ENCODE results near the gene SLC22A4. TPM values are rescaled to one million over a fixed set of nuclear protein-coding genes. Genes with fewer than 3 reads are reported as not detected.

SLC22A4 gene
- total RNA-seq, 1 donor from 2014 or later, result 0.06 TPM

- DNase-seq (ENCODE audit: low spot score), result no peak
- peak overlapping the region; percentile 35 for H3K4me3 Mint-ChIP-seq
- H3K4me1 Mint-ChIP-seq, result peaks cover 10% of the 10 kb centered on the region
Measured at GRCh38 chr5:132291026-132291425, 3.2 kb upstream of the SLC22A4 start.

GRCh38 chr5:132293066-132293991 lies 865 bp upstream of the SLC22A4 start:
- Mint-ChIP-seq H3K36me3 (no peaks in the 10 kb centered on the region), H3K27me3 (ENCODE audit: insufficient read depth, low read depth) (peaks cover 10% of the 10 kb centered on the region), H3K4me1 (peaks cover 10% of the 10 kb centered on the region), H3K27ac (peak overlapping the region; percentile 97), H3K4me3 (peak overlapping the region; percentile 86), H3K9me3 (no peaks in the 10 kb centered on the region)
- Histone ChIP-seq H3K27me3 (peaks cover 34% of the 10 kb centered on the region), H3K4me3 (peak overlapping the region; percentile 45), H3F3A (ENCODE audit: low read depth) (peaks cover 17% of the 10 kb centered on the region), H2AFZ (replicated peaks) (peak overlapping the region; percentile 97), H3K4me1 (peaks cover 15% of the 10 kb centered on the region), H3K9ac (peak overlapping the region; percentile 38), H4K20me1 (ENCODE audit: low read depth) (peaks cover 9% of the 10 kb centered on the region), H3K9me3 (ENCODE audit: low read depth) (no peaks in the 10 kb centered on the region), H3K79me2 (ENCODE audit: low read depth) (no peaks in the 10 kb centered on the region), H3K27ac (peak overlapping the region; percentile 43), H3K4me2 (peak overlapping the region; percentile 92), H3K36me3 (no peaks in the 10 kb centered on the region)
- TF ChIP-seq EZH2phosphoT487 (IDR thresholded peaks at IDR 0.05) (no peak), CTCF (IDR thresholded peaks at IDR 0.05) (peak; percentile 18), EZH2 (IDR thresholded peaks at IDR 0.05) (no peak)
- DNase-seq (ENCODE audit: low spot score), result peak; percentile 85

More at GRCh38 chr5:132291026-132291425, 3.2 kb upstream of the SLC22A4 start:
- Mint-ChIP-seq H3K9me3 (no peaks in the 10 kb centered on the region), H3K27ac (no peak overlapping the region), H3K36me3 (no peaks in the 10 kb centered on the region), H3K27me3 (ENCODE audit: insufficient read depth, low read depth) (peaks cover 8% of the 10 kb centered on the region)
- H2AFZ ChIP-seq (replicated peaks), result no peak overlapping the region
- no peak overlapping the region for H3K9ac ChIP-seq
- H3K27me3 ChIP-seq, result peaks cover 20% of the 10 kb centered on the region
- no peaks in the 10 kb centered on the region for H3K9me3 ChIP-seq (ENCODE audit: low read depth)
- no peak overlapping the region for H3K4me2 ChIP-seq
- no peak overlapping the region for H3K4me3 ChIP-seq
- H3K27ac ChIP-seq, result no peak overlapping the region
- H3K36me3 ChIP-seq, result no peaks in the 10 kb centered on the region
- TF ChIP-seq EZH2phosphoT487 (IDR thresholded peaks at IDR 0.05), result no peak
- no peak for TF ChIP-seq EZH2 (IDR thresholded peaks at IDR 0.05)
- TF ChIP-seq CTCF (IDR thresholded peaks at IDR 0.05), result no peak
- peaks cover 9% of the 10 kb centered on the region for H4K20me1 ChIP-seq (ENCODE audit: low read depth)
- no peaks in the 10 kb centered on the region for H3K79me2 ChIP-seq (ENCODE audit: low read depth)
- peaks cover 17% of the 10 kb centered on the region for H3F3A ChIP-seq (ENCODE audit: low read depth)
- peaks cover 15% of the 10 kb centered on the region for H3K4me1 ChIP-seq

- peaks cover 9% of the 10 kb centered on the region for H4K20me1 ChIP-seq (ENCODE audit: low read depth)
- peak overlapping the region; percentile 45 for H3K4me3 ChIP-seq
- peaks cover 34% of the 10 kb centered on the region for H3K27me3 ChIP-seq
- Mint-ChIP-seq H3K27ac (no peak overlapping the region), H3K4me3 (peak overlapping the region; percentile 89), H3K9me3 (no peaks in the 10 kb centered on the region), H3K27me3 (ENCODE audit: insufficient read depth, low read depth) (peaks cover 10% of the 10 kb centered on the region), H3K36me3 (no peaks in the 10 kb centered on the region), H3K4me1 (peaks cover 10% of the 10 kb centered on the region)
- H2AFZ ChIP-seq (replicated peaks), result peak overlapping the region; percentile 97
- H3K79me2 ChIP-seq (ENCODE audit: low read depth), result no peaks in the 10 kb centered on the region
- peaks cover 15% of the 10 kb centered on the region for H3K4me1 ChIP-seq
- H3K9me3 ChIP-seq (ENCODE audit: low read depth), result no peaks in the 10 kb centered on the region
- no peaks in the 10 kb centered on the region for H3K36me3 ChIP-seq
- TF ChIP-seq EZH2phosphoT487 (IDR thresholded peaks at IDR 0.05), result peak; percentile 61
- no peak for TF ChIP-seq CTCF (IDR thresholded peaks at IDR 0.05)
- peak; percentile 79 for TF ChIP-seq EZH2 (IDR thresholded peaks at IDR 0.05)
- peak; percentile 64 for DNase-seq (ENCODE audit: low spot score)
- peak overlapping the region; percentile 92 for H3K4me2 ChIP-seq
- H3K9ac ChIP-seq, result no peak overlapping the region
- no peak overlapping the region for H3K27ac ChIP-seq
- H3F3A ChIP-seq (ENCODE audit: low read depth), result peaks cover 17% of the 10 kb centered on the region
Measured at GRCh38 chr5:132294728-132295504, 722 bp downstream of the SLC22A4 start.
